ENCODE data around the gene BAHCC1.

BAHCC1 gene

GRCh38 chr17:81398176-81398831 is 3.0 kb downstream of the BAHCC1 start:
- DNase-seq (ENCODE audit: low read depth, low spot score), result peak; percentile 79

- DNase-seq (ENCODE audit: low read depth, low spot score), result peak; percentile 73
Measured at GRCh38 chr17:81398832-81399411, 3.7 kb downstream of the BAHCC1 start.

GRCh38 chr17:81399481-81400153 is 4.4 kb downstream of the BAHCC1 start:
- peak; percentile 66 for DNase-seq (ENCODE audit: low read depth, low spot score)

GRCh38 chr17:81400154-81400977 is 5.1 kb downstream of the BAHCC1 start:
- peak; percentile 80 for DNase-seq (ENCODE audit: low read depth, low spot score)

GRCh38 chr17:81400996-81401722 is 5.9 kb downstream of the BAHCC1 start:
- peak; percentile 43 for DNase-seq (ENCODE audit: low read depth, low spot score)

- peak; percentile 65 for DNase-seq (ENCODE audit: low read depth, low spot score)
Measured at GRCh38 chr17:81401723-81402529, 6.7 kb downstream of the BAHCC1 start.

GRCh38 chr17:81402530-81402941 is 7.3 kb downstream of the BAHCC1 start:
- no peak for DNase-seq (ENCODE audit: low read depth, low spot score)

- DNase-seq (ENCODE audit: low read depth, low spot score), result peak; percentile 62
Measured at GRCh38 chr17:81402981-81403467, 7.8 kb downstream of the BAHCC1 start.

GRCh38 chr17:81403671-81404534 is 8.6 kb downstream of the BAHCC1 start:
- DNase-seq (ENCODE audit: low read depth, low spot score), result peak; percentile 58

GRCh38 chr17:81404558-81405165 is 9.4 kb downstream of the BAHCC1 start:
- DNase-seq (ENCODE audit: low read depth, low spot score), result no peak

GRCh38 chr17:81405411-81405872 is 10.2 kb downstream of the BAHCC1 start:
- DNase-seq (ENCODE audit: low read depth, low spot score), result peak; percentile 42

- DNase-seq (ENCODE audit: low read depth, low spot score), result no peak
Measured at GRCh38 chr17:81406117-81406953, 11.1 kb downstream of the BAHCC1 start.

- no peak for DNase-seq (ENCODE audit: low read depth, low spot score)
Measured at GRCh38 chr17:81408049-81408448, 12.8 kb downstream of the BAHCC1 start.

- peak; percentile 52 for DNase-seq (ENCODE audit: low read depth, low spot score)
Measured at GRCh38 chr17:81409190-81409935, 14.1 kb downstream of the BAHCC1 start.

- DNase-seq (ENCODE audit: low read depth, low spot score), result no peak
Measured at GRCh38 chr17:81410852-81411251, 15.6 kb downstream of the BAHCC1 start.

- no peak for DNase-seq (ENCODE audit: low read depth, low spot score)
Measured at GRCh38 chr17:81411305-81411704, 16.0 kb downstream of the BAHCC1 start.

GRCh38 chr17:81412490-81413093 is 17.3 kb downstream of the BAHCC1 start:
- peak; percentile 31 for DNase-seq (ENCODE audit: low read depth, low spot score)
